Vagina (tissue), 2 donors: ENCODE results near the gene ITIH1. TPM values are rescaled to one million over a fixed set of nuclear protein-coding genes. Genes with fewer than 3 reads are reported as not detected.
A peak's percentile ranks its signal among the peaks of the same experiment; 100 is the strongest.

ENCODE experiments used
- DNase-seq, 2 donors: peaks; one replicate each; pipeline ENCODE4 v3.0.0-alpha.2; 2017; ENCODE audit errors: extremely low spot score in 2 of 2
- H3K27ac ChIP-seq: fragments of 200-600 bp; sonication (generic); one replicate; pipeline ENCODE4 v1.5.1; 2019
- H3K27me3 ChIP-seq: fragments of 200-600 bp; sonication (generic); one replicate; pipeline ENCODE4 v1.5.1; 2019
- H3K36me3 ChIP-seq, 2 donors: fragments of 200-600 bp; sonication (generic); one replicate each; pipeline ENCODE4 v1.5.1; 2017 to 2019
- H3K4me1 ChIP-seq: fragments of 200-600 bp; sonication (generic); one replicate; pipeline ENCODE4 v1.5.1; 2019
- H3K4me3 ChIP-seq, 2 donors: fragments of 200-600 bp; sonication (generic); 1 replicate in 1 of 2; 2 replicates in 1 of 2; pipeline ENCODE4 v1.5.1; 2016 to 2019
- H3K9me3 ChIP-seq: fragments of 200-600 bp; sonication (generic); one replicate; pipeline ENCODE4 v1.5.1; 2019
- CTCF ChIP-seq, 3 experiments: fragments of 450-650 bp in 2 of 3; fragments of 200-600 bp in 1 of 3; sonication (generic) in 1 of 3; IDR thresholded peaks; one replicate each; pipeline ENCODE4 v1.5.1; 2017 to 2019; ENCODE audit warnings: antibody characterized with exemption in 3 of 3, mild to moderate bottlenecking in 2 of 3, moderate library complexity in 2 of 3
- POLR2A ChIP-seq, 2 donors: fragments of 450-650 bp; IDR thresholded peaks; one replicate each; pipeline ENCODE4 v1.6.1; 2017; ENCODE audit warnings: antibody characterized with exemption in 2 of 2, mild to moderate bottlenecking in 2 of 2, moderate library complexity in 2 of 2
- POLR2AphosphoS5 ChIP-seq, 2 donors: sonication (generic); formaldehyde crosslinking; IDR thresholded peaks; one replicate each; pipeline ENCODE4 v1.9.0; 2017; ENCODE audit warnings: antibody characterized with exemption in 2 of 2, mild to moderate bottlenecking in 2 of 2, low read depth in 1 of 2; ENCODE audit not compliant: insufficient read depth in 1 of 2
- intact Hi-C: fragments of 100-400 bp; cut with DNase I; formaldehyde crosslinking; loops from one replicate; pipeline ENCODE4 v1.15.1; 2023
- total RNA-seq: library from RNA; depleted of rRNA; stranded (reverse); fragments of >200 nt; gene quantifications from one replicate; pipeline ENCODE4 v1.2.3, GENCODE V29; 2016

ITIH1 gene
- total RNA-seq, 1 donor from 2014 or later, result 0.98 TPM

- DNase-seq, result no peak
- Histone ChIP-seq H3K27ac (peak overlapping the region; percentile 47), H3K36me3 (no peaks in the 10 kb centered on the region), H3K9me3 (no peaks in the 10 kb centered on the region), H3K4me3 (no peak overlapping the region), H3K4me1 (peaks cover 30% of the 10 kb centered on the region), H3K27me3 (no peaks in the 10 kb centered on the region)
- TF ChIP-seq POLR2AphosphoS5 (IDR thresholded peaks at IDR 0.05; ENCODE audit: insufficient read depth in 1 of 2, low read depth in 1 of 2) (peak in 1 of 2 donors; percentile 62), CTCF (IDR thresholded peaks at IDR 0.05) (no peak), POLR2A (IDR thresholded peaks at IDR 0.05) (no peak)
- intact Hi-C loops, result no loop called here
These were observed 54.3 kb downstream of the ITIH1 start for GRCh38 chr3:52831500-52832301.

GRCh38 chr3:52833202-52833601, 55.8 kb downstream of the ITIH1 start:
- Histone ChIP-seq H3K4me1 (peaks cover 30% of the 10 kb centered on the region), H3K36me3 (no peaks in the 10 kb centered on the region), H3K27me3 (no peaks in the 10 kb centered on the region), H3K27ac (peak overlapping the region; percentile 65), H3K4me3 (peak overlapping the region in 1 of 2 donors; percentile 14), H3K9me3 (no peaks in the 10 kb centered on the region)
- intact Hi-C loops, result no loop called here
- TF ChIP-seq POLR2AphosphoS5 (IDR thresholded peaks at IDR 0.05; ENCODE audit: insufficient read depth in 1 of 2, low read depth in 1 of 2), result no peak
- no peak for TF ChIP-seq POLR2A (IDR thresholded peaks at IDR 0.05)
- TF ChIP-seq CTCF (IDR thresholded peaks at IDR 0.05), result no peak
- DNase-seq, result no peak

- H3K27ac ChIP-seq, result peak within 1 kb of the TSS; percentile 65
- H3K4me3 ChIP-seq, result peak within 1 kb of the TSS; percentile 14 to 36
- TF ChIP-seq POLR2A (IDR thresholded peaks at IDR 0.05) (no peak), POLR2AphosphoS5 (IDR thresholded peaks at IDR 0.05; ENCODE audit: insufficient read depth in 1 of 2, low read depth in 1 of 2) (peak in 1 of 2 donors; percentile 64)
- peaks cover 30% of the 10 kb centered on the region for H3K4me1 ChIP-seq
- H3K9me3 ChIP-seq, result no peaks in the 10 kb centered on the region
- DNase-seq, result no peak
- H3K36me3 ChIP-seq, result peaks cover 0 to 2% of the 10 kb centered on the region in 2 donors
- H3K27me3 ChIP-seq, result no peaks in the 10 kb centered on the region
- intact Hi-C loops, result no loop called here
These were observed 57.6 kb downstream of the ITIH1 start, which contains the start of gene MUSTN1 for GRCh38 chr3:52834871-52835501. Gene MUSTN1, minus strand, starts transcription at chr3:52835019. Its CDS starts 71 bp downstream, at chr3:52834948.

- no peaks in the 10 kb centered on the region for H3K27me3 ChIP-seq
- H3K27ac ChIP-seq, result peak overlapping the region; percentile 65
- no peaks in the 10 kb centered on the region for H3K9me3 ChIP-seq
- intact Hi-C loops, result no loop called here
- H3K4me1 ChIP-seq, result peaks cover 22% of the 10 kb centered on the region
- peaks cover 0 to 9% of the 10 kb centered on the region in 2 donors for H3K36me3 ChIP-seq
- H3K4me3 ChIP-seq, result no peak overlapping the region
- DNase-seq, result no peak
- TF ChIP-seq CTCF (IDR thresholded peaks at IDR 0.05) (no peak), POLR2A (IDR thresholded peaks at IDR 0.05) (no peak), POLR2AphosphoS5 (IDR thresholded peaks at IDR 0.05; ENCODE audit: insufficient read depth in 1 of 2, low read depth in 1 of 2) (no peak)
These were observed 58.5 kb downstream of the ITIH1 start for GRCh38 chr3:52835766-52836470.

GRCh38 chr3:52836471-52836845, 59.1 kb downstream of the ITIH1 start:
- intact Hi-C loops, result no loop called here

More at GRCh38 chr3:52836471-52836845, 59.1 kb downstream of the ITIH1 start:
- no peak for TF ChIP-seq POLR2A (IDR thresholded peaks at IDR 0.05)
- no peak for TF ChIP-seq CTCF (IDR thresholded peaks at IDR 0.05)
- TF ChIP-seq POLR2AphosphoS5 (IDR thresholded peaks at IDR 0.05; ENCODE audit: insufficient read depth in 1 of 2, low read depth in 1 of 2), result no peak
- Histone ChIP-seq H3K4me1 (peaks cover 17% of the 10 kb centered on the region), H3K27me3 (no peaks in the 10 kb centered on the region), H3K36me3 (peaks cover 0 to 11% of the 10 kb centered on the region in 2 donors), H3K27ac (no peak overlapping the region), H3K4me3 (no peak overlapping the region), H3K9me3 (no peaks in the 10 kb centered on the region)
- DNase-seq, result no peak
